ENCODE measurements around the gene ZIC1.

DNA sequence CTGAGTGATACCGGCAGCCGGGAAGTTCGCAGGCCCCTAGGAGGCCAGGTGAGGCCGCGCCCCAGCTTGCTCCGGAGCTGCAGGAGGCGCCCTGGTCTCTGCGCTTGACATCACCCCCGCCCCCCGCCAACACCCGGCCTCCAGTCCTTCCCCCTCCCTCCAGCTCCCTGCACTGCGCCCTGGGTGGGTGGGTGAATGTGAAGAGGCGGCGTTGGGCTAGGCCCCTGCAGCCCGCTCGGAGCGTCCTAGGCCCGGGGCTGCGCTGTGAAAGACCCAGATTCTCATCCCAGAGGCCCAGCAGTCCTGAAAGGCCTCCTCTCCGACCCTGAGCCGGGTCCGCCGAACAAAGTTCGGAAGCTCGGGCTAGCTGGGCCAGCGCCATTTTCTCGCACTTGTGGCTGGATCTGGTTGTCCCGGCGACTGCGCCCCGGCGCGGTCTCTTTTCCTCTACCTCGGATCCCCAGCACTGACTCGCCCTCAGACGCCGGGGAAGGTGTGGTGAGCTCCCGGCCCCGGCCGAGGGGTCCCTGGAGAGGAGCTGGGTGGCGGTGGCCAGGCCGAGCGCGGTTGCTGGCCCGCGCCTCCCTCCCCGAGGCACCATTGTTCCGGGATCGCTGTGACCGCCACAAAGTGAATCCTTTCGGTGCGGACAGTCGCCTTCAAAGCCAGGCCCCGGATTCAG is 15.8 kb upstream of the ZIC1 start:
- TF ChIP-seq ZNF274 (IDR thresholded peaks at IDR 0.05; ENCODE audit: low read depth, low read length), result no peak
- TF ChIP-seq SUZ12 (IDR thresholded peaks at IDR 0.05; ENCODE audit: extremely low read depth, insufficient read depth, insufficient read length), result no peak

Data from NT2/D1 (cell line).